Lung (tissue), 12 donors: ENCODE data around the gene COBL. TPM values are rescaled to one million over a fixed set of nuclear protein-coding genes. Genes with fewer than 3 reads are reported as not detected.

Source experiments
- ATAC-seq: fragments of 200-7000 bp; cut with Tn5 transposase; one replicate; pipeline ENCODE4 v1.9.1; 2020; ENCODE audit warnings: moderate number of reproducible peaks; ENCODE audit not compliant: insufficient read depth, low FRiP score
- DNase-seq, 3 donors: peaks; one replicate each; pipeline ENCODE4 v3.0.0-alpha.2; 2013 to 2017
- H3K27ac ChIP-seq, 2 donors: one replicate each; pipeline ENCODE4 v1.5.1; 2013; ENCODE audit warnings: mild to moderate bottlenecking in 2 of 2, moderate library complexity in 2 of 2, control low read depth in 1 of 2, inconsistent platforms in 1 of 2, low read depth in 1 of 2, low read length in 1 of 2
- H3K27me3 ChIP-seq, 3 donors: one replicate each; pipeline ENCODE4 v1.5.1; 2013; ENCODE audit warnings: low read length in 2 of 3; ENCODE audit not compliant: control insufficient read depth in 3 of 3, insufficient read depth in 3 of 3
- H3K36me3 ChIP-seq, 4 donors: one replicate each; pipeline ENCODE4 v1.5.1; 2013; ENCODE audit warnings: low read length in 4 of 4, mild to moderate bottlenecking in 1 of 4, moderate library complexity in 1 of 4; ENCODE audit not compliant: control insufficient read depth in 4 of 4, insufficient read depth in 4 of 4
- H3K4me1 ChIP-seq, 5 donors: one replicate each; pipeline ENCODE4 v1.5.1; 2013; ENCODE audit warnings: low read length in 5 of 5, mild to moderate bottlenecking in 2 of 5, moderate library complexity in 1 of 5; ENCODE audit not compliant: control insufficient read depth in 5 of 5, insufficient read depth in 5 of 5
- H3K4me3 ChIP-seq: one replicate; pipeline ENCODE4 v1.5.1; 2013; ENCODE audit warnings: mild to moderate bottlenecking, control low read depth, moderate library complexity
- H3K9ac ChIP-seq, 2 donors: one replicate each; pipeline ENCODE4 v1.5.1; 2013; ENCODE audit warnings: low read length in 2 of 2, control low read depth in 1 of 2; ENCODE audit not compliant: insufficient read depth in 1 of 2
- H3K9me3 ChIP-seq, 4 donors: one replicate each; pipeline ENCODE4 v1.5.1; 2013; ENCODE audit warnings: low read length in 3 of 4, mild to moderate bottlenecking in 1 of 4, moderate library complexity in 1 of 4; ENCODE audit not compliant: control insufficient read depth in 4 of 4, insufficient read depth in 3 of 4
- WGBS, 2 donors: extraction: QIAGEN DNeasy Blood & Tissue Kit; methylation state at CpG; one replicate each; pipeline ENCODE4 v1.1.7; 2013; 5-methylcytosine and 5-hydroxymethylcytosine counted together
- polyA plus RNA-seq, 2 donors: library from polyadenylated mRNA; stranded (reverse); fragments of 200-250 nt; gene quantifications; one replicate each; pipeline ENCODE4 v1.2.1, GENCODE V29; 2013
- total RNA-seq, 2 donors: library from RNA; depleted of rRNA in 1 of 2; stranded (reverse); fragments of >200 nt in 1 of 2; gene quantifications; one replicate each; pipeline ENCODE4 v1.2.1, GENCODE V29; 2014 to 2021
- TF ChIP-seq, protein P1 (sequence below): IDR thresholded peaks from 2 replicates; pipeline ENCODE4 v1.5.1; 2012; ENCODE audit warnings: mild to moderate bottlenecking; ENCODE audit errors: control extremely low read depth, extremely low read depth
- donor health status: control.
- donor health status: control.
- donor health status: Bipolar disorder and iron deficiency.
- donor health status: healthy.
- donor health status: DM: yes; HTN: yes; CAD: no.

Gene COBL
- total and polyA plus RNA-seq, 4 donors: 6.3 to 38.1 (median 15.0) TPM

- TF ChIP-seq, protein P1, sequence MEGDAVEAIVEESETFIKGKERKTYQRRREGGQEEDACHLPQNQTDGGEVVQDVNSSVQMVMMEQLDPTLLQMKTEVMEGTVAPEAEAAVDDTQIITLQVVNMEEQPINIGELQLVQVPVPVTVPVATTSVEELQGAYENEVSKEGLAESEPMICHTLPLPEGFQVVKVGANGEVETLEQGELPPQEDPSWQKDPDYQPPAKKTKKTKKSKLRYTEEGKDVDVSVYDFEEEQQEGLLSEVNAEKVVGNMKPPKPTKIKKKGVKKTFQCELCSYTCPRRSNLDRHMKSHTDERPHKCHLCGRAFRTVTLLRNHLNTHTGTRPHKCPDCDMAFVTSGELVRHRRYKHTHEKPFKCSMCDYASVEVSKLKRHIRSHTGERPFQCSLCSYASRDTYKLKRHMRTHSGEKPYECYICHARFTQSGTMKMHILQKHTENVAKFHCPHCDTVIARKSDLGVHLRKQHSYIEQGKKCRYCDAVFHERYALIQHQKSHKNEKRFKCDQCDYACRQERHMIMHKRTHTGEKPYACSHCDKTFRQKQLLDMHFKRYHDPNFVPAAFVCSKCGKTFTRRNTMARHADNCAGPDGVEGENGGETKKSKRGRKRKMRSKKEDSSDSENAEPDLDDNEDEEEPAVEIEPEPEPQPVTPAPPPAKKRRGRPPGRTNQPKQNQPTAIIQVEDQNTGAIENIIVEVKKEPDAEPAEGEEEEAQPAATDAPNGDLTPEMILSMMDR: no peak
- Histone ChIP-seq H3K4me3 (no peak overlapping the region), H3K9me3 (no peaks in the 10 kb centered on the region), H3K36me3 (peaks cover 0 to 1% (median 0%) of the 10 kb centered on the region in 4 donors), H3K27ac (no peak overlapping the region), H3K27me3 (no peaks in the 10 kb centered on the region), H3K9ac (no peak overlapping the region), H3K4me1 (no peaks in the 10 kb centered on the region)
- ATAC-seq: no peak
- WGBS, 2 donors: 83 to 87% methylated on average over 22 of the region's 22 CpGs
- no peak for DNase-seq
These were observed 296.4 kb downstream of the COBL start for GRCh38 chr7:51019891-51020870.

DNA sequence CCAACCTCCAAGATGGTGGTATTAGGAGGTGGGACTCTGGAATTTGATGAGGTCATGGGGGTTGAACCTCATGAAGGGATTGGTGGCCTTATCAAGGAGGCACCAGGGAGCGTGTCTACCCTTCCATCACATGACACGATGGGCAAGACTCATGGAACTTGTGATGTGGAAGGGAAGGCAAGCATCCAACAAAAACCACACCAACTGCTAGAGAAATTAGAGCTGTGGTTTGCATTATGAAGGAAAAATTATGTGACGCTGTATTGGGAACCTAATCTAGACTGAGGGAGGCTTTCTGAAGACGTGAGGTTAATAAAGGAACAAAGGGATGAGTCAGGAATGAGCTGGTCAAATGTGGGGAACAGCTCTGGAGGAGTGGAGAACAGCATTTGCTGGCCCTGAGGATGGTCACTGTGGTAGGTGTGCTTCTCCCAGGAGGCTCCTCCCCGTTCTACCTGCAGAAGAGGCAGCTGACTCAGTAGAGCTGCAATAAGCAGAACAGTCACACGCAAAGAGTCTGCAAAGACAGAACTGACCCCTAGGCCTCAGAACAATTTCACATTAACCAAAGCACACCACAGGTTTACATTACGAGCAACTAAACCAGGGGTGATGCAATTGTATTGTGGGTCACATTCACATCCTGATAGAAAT is 297.3 kb downstream of the COBL start:
- DNase-seq (no peak), ATAC-seq (no peak)
- H3K27me3 ChIP-seq: no peaks in the 10 kb centered on the region
- H3K36me3 ChIP-seq: no peaks in the 10 kb centered on the region
- no peak overlapping the region for H3K9ac ChIP-seq
- TF ChIP-seq, protein P1: no peak
- H3K27ac ChIP-seq: no peak overlapping the region
- WGBS, 2 donors: 69 to 87% methylated on average over 7 of the region's 7 CpGs
- H3K9me3 ChIP-seq: no peaks in the 10 kb centered on the region
- no peaks in the 10 kb centered on the region for H3K4me1 ChIP-seq
- H3K4me3 ChIP-seq: no peak overlapping the region

GRCh38 chr7:51017576-51018535 is 298.8 kb downstream of the COBL start:
- Histone ChIP-seq H3K9ac (no peak overlapping the region), H3K36me3 (no peaks in the 10 kb centered on the region), H3K27ac (no peak overlapping the region), H3K27me3 (no peaks in the 10 kb centered on the region), H3K9me3 (no peaks in the 10 kb centered on the region), H3K4me3 (no peak overlapping the region), H3K4me1 (no peaks in the 10 kb centered on the region)
- no peak for ATAC-seq
- 87 to 92% methylated on average over 16 of the region's 16 CpGs for WGBS, 2 donors
- TF ChIP-seq, protein P1: no peak
- no peak for DNase-seq
